Thymus (tissue), 11 donors: ENCODE results near the gene ATP6V0D1. TPM values are rescaled to one million over a fixed set of nuclear protein-coding genes. Genes with fewer than 3 reads are reported as not detected.
"Not testable (repeated sequence)": the region's sequence is repeated elsewhere in the genome, so short reads cannot be mapped to it uniquely, and the experiment has no call there.

Experiments used
- DNase-seq, 9 donors: peaks; one replicate each; pipeline ENCODE4 v3.0.0-alpha.2; 2013; ENCODE audit warnings: low spot score in 9 of 9, low read depth in 6 of 9, missing footprints in 1 of 9
- H3K27ac ChIP-seq, 2 donors: one replicate each; pipeline ENCODE4 v1.5.1; 2013; ENCODE audit warnings: control low read depth in 1 of 2, low read depth in 1 of 2, low read length in 1 of 2, mild to moderate bottlenecking in 1 of 2, moderate library complexity in 1 of 2
- H3K27me3 ChIP-seq, 2 donors: one replicate each; pipeline ENCODE4 v1.5.1; 2013; ENCODE audit warnings: low read length in 1 of 2; ENCODE audit not compliant: control insufficient read depth in 2 of 2, insufficient read depth in 1 of 2
- H3K36me3 ChIP-seq, 2 donors: one replicate each; pipeline ENCODE4 v1.5.1; 2013; ENCODE audit warnings: low read length in 1 of 2, mild to moderate bottlenecking in 1 of 2, moderate library complexity in 1 of 2; ENCODE audit not compliant: control insufficient read depth in 2 of 2, insufficient read depth in 2 of 2
- H3K4me1 ChIP-seq, 2 donors: one replicate each; pipeline ENCODE4 v1.5.1; 2013; ENCODE audit warnings: low read length in 2 of 2; ENCODE audit not compliant: control insufficient read depth in 2 of 2, insufficient read depth in 2 of 2
- H3K4me3 ChIP-seq, 2 donors: one replicate each; pipeline ENCODE4 v1.5.1; 2013; ENCODE audit warnings: low read length in 2 of 2, control low read depth in 1 of 2, mild to moderate bottlenecking in 1 of 2
- H3K9me3 ChIP-seq, 2 donors: one replicate each; pipeline ENCODE4 v1.5.1; 2013; ENCODE audit warnings: low read length in 1 of 2, mild to moderate bottlenecking in 1 of 2; ENCODE audit not compliant: control insufficient read depth in 2 of 2, insufficient read depth in 1 of 2
- WGBS: extraction: QIAGEN DNeasy Blood & Tissue Kit; methylation state at CpG from one replicate; pipeline ENCODE4 v1.1.7; 2013; 5-methylcytosine and 5-hydroxymethylcytosine counted together
- polyA plus RNA-seq: library from polyadenylated mRNA; stranded (reverse); fragments of 200-250 nt; gene quantifications from one replicate; pipeline ENCODE4 v1.2.3, GENCODE V29; 2013
- total RNA-seq: library from RNA; stranded (reverse); fragments of 120-200 nt; gene quantifications from one replicate; pipeline ENCODE4 v1.2.4, GENCODE V29; 2013
- donor health status: healthy.

The ATP6V0D1 gene
- total and polyA plus RNA-seq, 2 donors, result 44.8 to 51.8 TPM

- DNase-seq, H3K9me3 ChIP-seq, H3K36me3 ChIP-seq, H3K4me1 ChIP-seq, H3K27ac ChIP-seq, H3K27me3 ChIP-seq, H3K4me3 ChIP-seq: not testable (repeated sequence)
- 95% methylated on average over 1 of the region's 1 CpG for WGBS
These were observed 32.9 kb upstream of the ATP6V0D1 start for GRCh38 chr16:67513892-67514291.

- WGBS, result 86% methylated on average over 4 of the region's 4 CpGs
- no peaks in the 10 kb centered on the region for H3K4me1 ChIP-seq
These were observed 28.1 kb upstream of the ATP6V0D1 start for GRCh38 chr16:67509016-67509415.

GRCh38 chr16:67506468-67506867 lies 25.5 kb upstream of the ATP6V0D1 start:
- H3K4me3 ChIP-seq, result no peak overlapping the region
- peaks cover 0 to 3% of the 10 kb centered on the region in 2 donors for H3K36me3 ChIP-seq
- H3K27ac ChIP-seq, result no peak overlapping the region
- no peaks in the 10 kb centered on the region for H3K4me1 ChIP-seq
- WGBS, result 97% methylated on average over 8 of the region's 8 CpGs
- no peak for DNase-seq
- H3K9me3 ChIP-seq, result no peaks in the 10 kb centered on the region
- H3K27me3 ChIP-seq, result no peaks in the 10 kb centered on the region

More at GRCh38 chr16:67509016-67509415, 28.1 kb upstream of the ATP6V0D1 start:
- Histone ChIP-seq H3K27ac (no peak overlapping the region), H3K36me3 (no peaks in the 10 kb centered on the region), H3K9me3 (no peaks in the 10 kb centered on the region), H3K4me3 (no peak overlapping the region), H3K27me3 (no peaks in the 10 kb centered on the region)
- DNase-seq, result no peak

- H3K27ac ChIP-seq, result no peak overlapping the region
- no peaks in the 10 kb centered on the region for H3K4me1 ChIP-seq
- no peak for DNase-seq
- H3K9me3 ChIP-seq, result no peaks in the 10 kb centered on the region
- H3K27me3 ChIP-seq, result no peaks in the 10 kb centered on the region
- no peak overlapping the region for H3K4me3 ChIP-seq
- WGBS, result 93% methylated on average over 9 of the region's 9 CpGs
- H3K36me3 ChIP-seq, result peaks cover 0 to 5% of the 10 kb centered on the region in 2 donors
These were observed 23.4 kb upstream of the ATP6V0D1 start for GRCh38 chr16:67504031-67505021.

- DNase-seq, result no peak
- no peak overlapping the region for H3K27ac ChIP-seq
- no peaks in the 10 kb centered on the region for H3K9me3 ChIP-seq
- H3K4me3 ChIP-seq, result no peak overlapping the region
- no peaks in the 10 kb centered on the region for H3K4me1 ChIP-seq
- H3K27me3 ChIP-seq, result no peaks in the 10 kb centered on the region
- peaks cover 3 to 15% of the 10 kb centered on the region in 2 donors for H3K36me3 ChIP-seq
- 96% methylated on average over 4 of the region's 4 CpGs for WGBS
These were observed 18.1 kb upstream of the ATP6V0D1 start for GRCh38 chr16:67499106-67499505.

- peaks cover 6 to 16% of the 10 kb centered on the region in 2 donors for H3K36me3 ChIP-seq
- DNase-seq, result no peak
- no peak overlapping the region for H3K4me3 ChIP-seq
- H3K27ac ChIP-seq, result no peak overlapping the region
- H3K27me3 ChIP-seq, result no peaks in the 10 kb centered on the region
- WGBS, result 94% methylated on average over 8 of the region's 8 CpGs
- peaks cover 0 to 18% of the 10 kb centered on the region in 2 donors for H3K4me1 ChIP-seq
- no peaks in the 10 kb centered on the region for H3K9me3 ChIP-seq
These were observed 9.6 kb upstream of the ATP6V0D1 start for GRCh38 chr16:67490335-67491096.

- peak overlapping the region; percentile 56 to 83 for H3K27ac ChIP-seq
- H3K9me3 ChIP-seq, result no peaks in the 10 kb centered on the region
- DNase-seq, result no peak
- peaks cover 14 to 24% of the 10 kb centered on the region in 2 donors for H3K36me3 ChIP-seq
- no peak overlapping the region for H3K4me3 ChIP-seq
- H3K4me1 ChIP-seq, result peaks cover 0 to 18% of the 10 kb centered on the region in 2 donors
- WGBS, result 90% methylated on average over 4 of the region's 4 CpGs
- H3K27me3 ChIP-seq, result no peaks in the 10 kb centered on the region
These were observed 8.6 kb upstream of the ATP6V0D1 start for GRCh38 chr16:67489401-67490083.

- WGBS, result 97% methylated on average over 4 of the region's 4 CpGs
- DNase-seq, H3K4me3 ChIP-seq, H3K27ac ChIP-seq, H3K9me3 ChIP-seq, H3K27me3 ChIP-seq: not testable (repeated sequence)
- Histone ChIP-seq H3K4me1 (peaks cover 4 to 27% of the 10 kb centered on the region in 2 donors), H3K36me3 (peaks cover 18 to 23% of the 10 kb centered on the region in 2 donors)
These were observed 6.6 kb upstream of the ATP6V0D1 start for GRCh38 chr16:67487561-67487960.
